Lung (tissue), 12 donors: ENCODE data around the gene ELP5. TPM values are rescaled to one million over a fixed set of nuclear protein-coding genes. Genes with fewer than 3 reads are reported as not detected.

Experiments
- ATAC-seq: fragments of 200-7000 bp; cut with Tn5 transposase; one replicate; pipeline ENCODE4 v1.9.1; 2020; ENCODE audit warnings: moderate number of reproducible peaks; ENCODE audit not compliant: insufficient read depth, low FRiP score
- DNase-seq, 3 donors: peaks; one replicate each; pipeline ENCODE4 v3.0.0-alpha.2; 2013 to 2017
- H3K27ac ChIP-seq, 2 donors: one replicate each; pipeline ENCODE4 v1.5.1; 2013; ENCODE audit warnings: mild to moderate bottlenecking in 2 of 2, moderate library complexity in 2 of 2, control low read depth in 1 of 2, inconsistent platforms in 1 of 2, low read depth in 1 of 2, low read length in 1 of 2
- H3K27me3 ChIP-seq, 3 donors: one replicate each; pipeline ENCODE4 v1.5.1; 2013; ENCODE audit warnings: low read length in 2 of 3; ENCODE audit not compliant: control insufficient read depth in 3 of 3, insufficient read depth in 3 of 3
- H3K36me3 ChIP-seq, 4 donors: one replicate each; pipeline ENCODE4 v1.5.1; 2013; ENCODE audit warnings: low read length in 4 of 4, mild to moderate bottlenecking in 1 of 4, moderate library complexity in 1 of 4; ENCODE audit not compliant: control insufficient read depth in 4 of 4, insufficient read depth in 4 of 4
- H3K4me1 ChIP-seq, 5 donors: one replicate each; pipeline ENCODE4 v1.5.1; 2013; ENCODE audit warnings: low read length in 5 of 5, mild to moderate bottlenecking in 2 of 5, moderate library complexity in 1 of 5; ENCODE audit not compliant: control insufficient read depth in 5 of 5, insufficient read depth in 5 of 5
- H3K4me3 ChIP-seq: one replicate; pipeline ENCODE4 v1.5.1; 2013; ENCODE audit warnings: mild to moderate bottlenecking, control low read depth, moderate library complexity
- H3K9ac ChIP-seq, 2 donors: one replicate each; pipeline ENCODE4 v1.5.1; 2013; ENCODE audit warnings: low read length in 2 of 2, control low read depth in 1 of 2; ENCODE audit not compliant: insufficient read depth in 1 of 2
- H3K9me3 ChIP-seq, 4 donors: one replicate each; pipeline ENCODE4 v1.5.1; 2013; ENCODE audit warnings: low read length in 3 of 4, mild to moderate bottlenecking in 1 of 4, moderate library complexity in 1 of 4; ENCODE audit not compliant: control insufficient read depth in 4 of 4, insufficient read depth in 3 of 4
- CTCF ChIP-seq: IDR thresholded peaks from 2 replicates; pipeline ENCODE4 v1.5.1; 2012; ENCODE audit warnings: mild to moderate bottlenecking; ENCODE audit errors: control extremely low read depth, extremely low read depth
- WGBS, 2 donors: extraction: QIAGEN DNeasy Blood & Tissue Kit; methylation state at CpG; one replicate each; pipeline ENCODE4 v1.1.7; 2013; 5-methylcytosine and 5-hydroxymethylcytosine counted together
- polyA plus RNA-seq, 2 donors: library from polyadenylated mRNA; stranded (reverse); fragments of 200-250 nt; gene quantifications; one replicate each; pipeline ENCODE4 v1.2.1, GENCODE V29; 2013
- total RNA-seq, 2 donors: library from RNA; depleted of rRNA in 1 of 2; stranded (reverse); fragments of >200 nt in 1 of 2; gene quantifications; one replicate each; pipeline ENCODE4 v1.2.1, GENCODE V29; 2014 to 2021
- donor health status: control.
- donor health status: control.
- donor health status: Bipolar disorder and iron deficiency.
- donor health status: healthy.
- donor health status: DM: yes; HTN: yes; CAD: no.

The ELP5 gene
- total and polyA plus RNA-seq, 4 donors: 19.8 to 63.2 (median 36.6) TPM

- Histone ChIP-seq H3K27ac (peak within 1 kb of the TSS; percentile 96 to 98), H3K4me3 (peak within 1 kb of the TSS; percentile 83), H3K9ac (peak within 1 kb of the TSS; percentile 63 to 80), H3K27me3 (no peaks in the 10 kb centered on the region), H3K36me3 (peaks cover 5 to 35% (median 14%) of the 10 kb centered on the region in 4 donors), H3K4me1 (peaks cover 6 to 49% (median 20%) of the 10 kb centered on the region in 5 donors), H3K9me3 (no peaks in the 10 kb centered on the region)
- WGBS, 2 donors: 0% methylated on average over 45 to 63 of the region's 63 CpGs
- DNase-seq (peak; percentile 88 to 92 (median 90)), ATAC-seq (peak; percentile 87)
- no peak for TF ChIP-seq CTCF
Measured at GRCh38 chr17:7219812-7220592, 32.0 kb upstream of the ELP5 start, which contains the start of the genes ACADVL and DLG4. ACADVL (plus strand) TSS chr17:7219938; CDS start chr17:7219985, 47 bp downstream. DLG4 (minus strand) TSS chr17:7219836.

- ATAC-seq: no peak
- 19 to 26% methylated on average over 11 of the region's 11 CpGs for WGBS, 2 donors
- DNase-seq: peak; percentile 42 to 54 (median 52)
- Histone ChIP-seq H3K4me1 (peaks cover 6 to 43% (median 20%) of the 10 kb centered on the region in 5 donors), H3K4me3 (peak overlapping the region; percentile 83), H3K27me3 (no peaks in the 10 kb centered on the region), H3K9ac (peak overlapping the region; percentile 63 to 80), H3K27ac (peak overlapping the region; percentile 96 to 98), H3K36me3 (peaks cover 5 to 39% (median 15%) of the 10 kb centered on the region in 4 donors), H3K9me3 (no peaks in the 10 kb centered on the region)
- no peak for TF ChIP-seq CTCF
Measured at GRCh38 chr17:7220593-7221277, 31.3 kb upstream of the ELP5 start.

- ATAC-seq: no peak
- peaks cover 5 to 47% (median 19%) of the 10 kb centered on the region in 4 donors for H3K36me3 ChIP-seq
Measured at GRCh38 chr17:7221278-7222092, 30.5 kb upstream of the ELP5 start.

More at GRCh38 chr17:7221278-7222092, 30.5 kb upstream of the ELP5 start:
- Histone ChIP-seq H3K27ac (peak overlapping the region in 1 of 2 donors; percentile 96), H3K9ac (no peak overlapping the region), H3K9me3 (no peaks in the 10 kb centered on the region), H3K4me1 (peaks cover 6 to 36% (median 16%) of the 10 kb centered on the region in 5 donors), H3K4me3 (no peak overlapping the region), H3K27me3 (no peaks in the 10 kb centered on the region)
- no peak for TF ChIP-seq CTCF
- WGBS, 2 donors: 72 to 78% methylated on average over 10 of the region's 10 CpGs
- DNase-seq: no peak
